ENCODE results near the gene RFWD3.

RFWD3 gene

GRCh38 chr16:74606521-74607309, 60.0 kb downstream of the RFWD3 start, which contains the start of gene GLG1 (continued):
- TF ChIP-seq ZFHX2 (tag by site-specific recombination; conservative IDR thresholded peaks at IDR 0.05) (peak; percentile 42), ZNF354C (tag by site-specific recombination; IDR thresholded peaks at IDR 0.05; ENCODE audit: borderline replicate concordance, low read depth) (no peak), ZNF221 (tag by site-specific recombination; IDR thresholded peaks at IDR 0.05; ENCODE audit: borderline replicate concordance) (no peak), ZNF768 (tag by site-specific recombination; IDR thresholded peaks at IDR 0.05) (no peak), ZNF48 (tag by site-specific recombination; IDR thresholded peaks at IDR 0.05) (no peak), KLF10 (tag by site-specific recombination; IDR thresholded peaks at IDR 0.05) (peak; percentile 52), ZNF623 (tag by site-specific recombination; IDR thresholded peaks at IDR 0.05) (no peak), ZNF404 (tag by site-specific recombination; IDR thresholded peaks at IDR 0.05) (no peak), ZBTB44 (tag by site-specific recombination; IDR thresholded peaks at IDR 0.05) (peak; percentile 87), ZNF677 (tag by site-specific recombination; IDR thresholded peaks at IDR 0.05) (no peak), ZNF561 (tag by site-specific recombination; IDR thresholded peaks at IDR 0.05; ENCODE audit: borderline replicate concordance) (peak; percentile 55; the same call in 1 of the 2 replicates), ZBTB1 (tag by site-specific recombination; IDR thresholded peaks at IDR 0.05) (no peak), MEIS1 (CRISPR knock-in tag; IDR thresholded peaks at IDR 0.05; ENCODE audit: borderline replicate concordance) (no peak), ZNF843 (tag by site-specific recombination; IDR thresholded peaks at IDR 0.05) (peak; percentile 20), ZNF571 (tag by site-specific recombination; IDR thresholded peaks at IDR 0.05) (no peak), HOXC10 (CRISPR knock-in tag; IDR thresholded peaks at IDR 0.05) (no peak), ZBTB17 (tag by site-specific recombination; IDR thresholded peaks at IDR 0.05) (peak; percentile 26; the same call in 1 of the 2 replicates), ZFP3 (tag by site-specific recombination; IDR thresholded peaks at IDR 0.05; ENCODE audit: low read depth) (no peak), OVOL3 (tag by site-specific recombination; IDR thresholded peaks at IDR 0.05) (peak; percentile 35; the same call in 1 of the 2 replicates), ZNF654 (tag by site-specific recombination; IDR thresholded peaks at IDR 0.05; ENCODE audit: low read depth) (no peak), REPIN1 (tag by site-specific recombination; IDR thresholded peaks at IDR 0.05; ENCODE audit: low read depth) (no peak), GLI2 (tag by site-specific recombination; IDR thresholded peaks at IDR 0.05; ENCODE audit: borderline replicate concordance, low read depth) (no peak), ZNF426 (tag by site-specific recombination; IDR thresholded peaks at IDR 0.05) (no peak), ZNF335 (tag by site-specific recombination; conservative IDR thresholded peaks at IDR 0.05) (peak; percentile 85), ZNF660 (tag by site-specific recombination; IDR thresholded peaks at IDR 0.05) (peak; percentile 21; the same call in 1 of the 2 replicates), ZNF658 (tag by site-specific recombination; IDR thresholded peaks at IDR 0.05) (no peak), ZNF837 (tag by site-specific recombination; IDR thresholded peaks at IDR 0.05) (no peak), ZSCAN23 (tag by site-specific recombination; IDR thresholded peaks at IDR 0.05) (no peak), ZNF433 (tag by site-specific recombination; IDR thresholded peaks at IDR 0.05; ENCODE audit: low read depth) (no peak)
- TF ChIP-seq, protein P1, sequence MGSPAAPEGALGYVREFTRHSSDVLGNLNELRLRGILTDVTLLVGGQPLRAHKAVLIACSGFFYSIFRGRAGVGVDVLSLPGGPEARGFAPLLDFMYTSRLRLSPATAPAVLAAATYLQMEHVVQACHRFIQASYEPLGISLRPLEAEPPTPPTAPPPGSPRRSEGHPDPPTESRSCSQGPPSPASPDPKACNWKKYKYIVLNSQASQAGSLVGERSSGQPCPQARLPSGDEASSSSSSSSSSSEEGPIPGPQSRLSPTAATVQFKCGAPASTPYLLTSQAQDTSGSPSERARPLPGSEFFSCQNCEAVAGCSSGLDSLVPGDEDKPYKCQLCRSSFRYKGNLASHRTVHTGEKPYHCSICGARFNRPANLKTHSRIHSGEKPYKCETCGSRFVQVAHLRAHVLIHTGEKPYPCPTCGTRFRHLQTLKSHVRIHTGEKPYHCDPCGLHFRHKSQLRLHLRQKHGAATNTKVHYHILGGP (tag by site-specific recombination; IDR thresholded peaks at IDR 0.05): no peak
- TF ChIP-seq, protein P2, sequence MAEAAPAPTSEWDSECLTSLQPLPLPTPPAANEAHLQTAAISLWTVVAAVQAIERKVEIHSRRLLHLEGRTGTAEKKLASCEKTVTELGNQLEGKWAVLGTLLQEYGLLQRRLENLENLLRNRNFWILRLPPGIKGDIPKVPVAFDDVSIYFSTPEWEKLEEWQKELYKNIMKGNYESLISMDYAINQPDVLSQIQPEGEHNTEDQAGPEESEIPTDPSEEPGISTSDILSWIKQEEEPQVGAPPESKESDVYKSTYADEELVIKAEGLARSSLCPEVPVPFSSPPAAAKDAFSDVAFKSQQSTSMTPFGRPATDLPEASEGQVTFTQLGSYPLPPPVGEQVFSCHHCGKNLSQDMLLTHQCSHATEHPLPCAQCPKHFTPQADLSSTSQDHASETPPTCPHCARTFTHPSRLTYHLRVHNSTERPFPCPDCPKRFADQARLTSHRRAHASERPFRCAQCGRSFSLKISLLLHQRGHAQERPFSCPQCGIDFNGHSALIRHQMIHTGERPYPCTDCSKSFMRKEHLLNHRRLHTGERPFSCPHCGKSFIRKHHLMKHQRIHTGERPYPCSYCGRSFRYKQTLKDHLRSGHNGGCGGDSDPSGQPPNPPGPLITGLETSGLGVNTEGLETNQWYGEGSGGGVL (tag by site-specific recombination; IDR thresholded peaks at IDR 0.05): peak; percentile 61; the same call in 1 of the 2 replicates
- TF ChIP-seq, protein P3, sequence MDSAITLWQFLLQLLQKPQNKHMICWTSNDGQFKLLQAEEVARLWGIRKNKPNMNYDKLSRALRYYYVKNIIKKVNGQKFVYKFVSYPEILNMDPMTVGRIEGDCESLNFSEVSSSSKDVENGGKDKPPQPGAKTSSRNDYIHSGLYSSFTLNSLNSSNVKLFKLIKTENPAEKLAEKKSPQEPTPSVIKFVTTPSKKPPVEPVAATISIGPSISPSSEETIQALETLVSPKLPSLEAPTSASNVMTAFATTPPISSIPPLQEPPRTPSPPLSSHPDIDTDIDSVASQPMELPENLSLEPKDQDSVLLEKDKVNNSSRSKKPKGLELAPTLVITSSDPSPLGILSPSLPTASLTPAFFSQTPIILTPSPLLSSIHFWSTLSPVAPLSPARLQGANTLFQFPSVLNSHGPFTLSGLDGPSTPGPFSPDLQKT (IDR thresholded peaks at IDR 0.05; ENCODE audit: borderline replicate concordance, low read depth, low read length): no peak

Data from HEK293 (cell line).